ENCODE data around the gene RAB40C. TPM values are rescaled to one million over a fixed set of nuclear protein-coding genes. Genes with fewer than 3 reads are reported as not detected.
A peak's percentile ranks its signal among the peaks of the same experiment; 100 is the strongest.

The RAB40C gene
- total RNA-seq, 1 donor from 2014 or later = 31.6 TPM

GRCh38 chr16:580141-580945 is 9.5 kb upstream of the RAB40C start:
- H3K4me3 Mint-ChIP-seq = no peak overlapping the region
- H3K27me3 Mint-ChIP-seq (ENCODE audit: low read depth) = peaks cover 2% of the 10 kb centered on the region
- no peak for DNase-seq (ENCODE audit: low read depth, low spot score)
- TF ChIP-seq, protein P1, sequence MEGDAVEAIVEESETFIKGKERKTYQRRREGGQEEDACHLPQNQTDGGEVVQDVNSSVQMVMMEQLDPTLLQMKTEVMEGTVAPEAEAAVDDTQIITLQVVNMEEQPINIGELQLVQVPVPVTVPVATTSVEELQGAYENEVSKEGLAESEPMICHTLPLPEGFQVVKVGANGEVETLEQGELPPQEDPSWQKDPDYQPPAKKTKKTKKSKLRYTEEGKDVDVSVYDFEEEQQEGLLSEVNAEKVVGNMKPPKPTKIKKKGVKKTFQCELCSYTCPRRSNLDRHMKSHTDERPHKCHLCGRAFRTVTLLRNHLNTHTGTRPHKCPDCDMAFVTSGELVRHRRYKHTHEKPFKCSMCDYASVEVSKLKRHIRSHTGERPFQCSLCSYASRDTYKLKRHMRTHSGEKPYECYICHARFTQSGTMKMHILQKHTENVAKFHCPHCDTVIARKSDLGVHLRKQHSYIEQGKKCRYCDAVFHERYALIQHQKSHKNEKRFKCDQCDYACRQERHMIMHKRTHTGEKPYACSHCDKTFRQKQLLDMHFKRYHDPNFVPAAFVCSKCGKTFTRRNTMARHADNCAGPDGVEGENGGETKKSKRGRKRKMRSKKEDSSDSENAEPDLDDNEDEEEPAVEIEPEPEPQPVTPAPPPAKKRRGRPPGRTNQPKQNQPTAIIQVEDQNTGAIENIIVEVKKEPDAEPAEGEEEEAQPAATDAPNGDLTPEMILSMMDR (conservative IDR thresholded peaks at IDR 0.05) = no peak
- H3K9me3 Mint-ChIP-seq = no peaks in the 10 kb centered on the region
- H3K27ac Mint-ChIP-seq (ENCODE audit: unreplicated experiment) = no peak overlapping the region
- H3K36me3 Mint-ChIP-seq (ENCODE audit: low read depth) = no peaks in the 10 kb centered on the region
- H3K4me1 Mint-ChIP-seq = no peaks in the 10 kb centered on the region

DNA sequence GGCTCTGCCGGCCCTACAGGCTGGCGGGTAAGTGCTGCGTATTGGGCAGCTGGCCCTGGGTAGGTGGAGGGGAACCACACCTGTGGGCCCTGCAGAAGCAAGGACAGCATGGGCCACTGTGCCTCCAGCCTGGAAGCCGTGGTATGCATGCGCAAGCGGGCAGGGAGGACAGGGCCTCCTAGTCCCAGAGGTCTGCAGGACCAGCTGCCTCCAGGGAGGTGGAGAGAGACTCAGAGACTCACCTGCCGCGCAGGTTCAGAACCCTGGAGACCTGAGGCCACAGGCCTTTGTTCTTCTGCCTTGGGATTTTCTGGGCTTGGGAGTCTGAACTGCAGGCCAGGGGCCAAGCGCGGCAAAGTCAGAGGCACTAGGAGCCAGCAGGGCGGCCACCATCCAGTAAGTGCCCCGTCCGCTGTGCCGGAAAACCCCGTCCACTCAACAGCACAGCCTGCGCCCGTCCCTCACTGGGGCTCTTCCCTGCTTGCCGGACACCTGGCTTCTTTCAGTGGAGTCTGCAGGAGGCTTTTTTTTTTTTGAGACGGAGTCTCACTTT is 8.8 kb upstream of the RAB40C start:
- Mint-ChIP-seq H3K4me1 (no peaks in the 10 kb centered on the region), H3K27ac (ENCODE audit: unreplicated experiment) (no peak overlapping the region), H3K27me3 (ENCODE audit: low read depth) (peaks cover 8% of the 10 kb centered on the region), H3K4me3 (no peak overlapping the region), H3K36me3 (ENCODE audit: low read depth) (no peaks in the 10 kb centered on the region), H3K9me3 (no peaks in the 10 kb centered on the region)
- no peak for DNase-seq (ENCODE audit: low read depth, low spot score)
- TF ChIP-seq, protein P1 (conservative IDR thresholded peaks at IDR 0.05) = no peak

DNA sequence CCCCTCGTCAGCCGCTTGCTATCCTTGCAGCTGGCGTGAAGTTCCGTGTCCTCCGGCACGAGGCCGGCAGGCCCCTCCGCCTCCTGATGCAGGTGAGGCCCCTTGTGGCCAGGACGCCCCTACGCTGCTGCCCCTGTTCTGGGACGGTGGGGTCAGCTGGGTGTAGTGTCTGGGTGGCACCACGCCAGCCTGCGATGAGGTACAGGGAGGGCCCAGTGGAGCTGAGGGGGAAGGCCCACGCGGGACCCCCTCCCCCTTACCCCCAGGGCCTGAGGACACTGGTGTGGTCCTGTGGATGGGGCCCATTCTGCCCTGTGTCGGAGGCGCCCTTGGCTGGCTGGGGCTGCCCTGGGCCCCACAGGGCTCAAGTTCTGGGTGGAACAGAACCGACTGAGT is 7.7 kb upstream of the RAB40C start:
- H3K36me3 Mint-ChIP-seq (ENCODE audit: low read depth) = no peaks in the 10 kb centered on the region
- no peaks in the 10 kb centered on the region for H3K4me1 Mint-ChIP-seq
- no peak overlapping the region for H3K27ac Mint-ChIP-seq (ENCODE audit: unreplicated experiment)
- peaks cover 14% of the 10 kb centered on the region for H3K27me3 Mint-ChIP-seq (ENCODE audit: low read depth)
- no peak for DNase-seq (ENCODE audit: low read depth, low spot score)
- H3K4me3 Mint-ChIP-seq = no peak overlapping the region
- TF ChIP-seq, protein P1 (conservative IDR thresholded peaks at IDR 0.05) = no peak
- no peaks in the 10 kb centered on the region for H3K9me3 Mint-ChIP-seq

DNA sequence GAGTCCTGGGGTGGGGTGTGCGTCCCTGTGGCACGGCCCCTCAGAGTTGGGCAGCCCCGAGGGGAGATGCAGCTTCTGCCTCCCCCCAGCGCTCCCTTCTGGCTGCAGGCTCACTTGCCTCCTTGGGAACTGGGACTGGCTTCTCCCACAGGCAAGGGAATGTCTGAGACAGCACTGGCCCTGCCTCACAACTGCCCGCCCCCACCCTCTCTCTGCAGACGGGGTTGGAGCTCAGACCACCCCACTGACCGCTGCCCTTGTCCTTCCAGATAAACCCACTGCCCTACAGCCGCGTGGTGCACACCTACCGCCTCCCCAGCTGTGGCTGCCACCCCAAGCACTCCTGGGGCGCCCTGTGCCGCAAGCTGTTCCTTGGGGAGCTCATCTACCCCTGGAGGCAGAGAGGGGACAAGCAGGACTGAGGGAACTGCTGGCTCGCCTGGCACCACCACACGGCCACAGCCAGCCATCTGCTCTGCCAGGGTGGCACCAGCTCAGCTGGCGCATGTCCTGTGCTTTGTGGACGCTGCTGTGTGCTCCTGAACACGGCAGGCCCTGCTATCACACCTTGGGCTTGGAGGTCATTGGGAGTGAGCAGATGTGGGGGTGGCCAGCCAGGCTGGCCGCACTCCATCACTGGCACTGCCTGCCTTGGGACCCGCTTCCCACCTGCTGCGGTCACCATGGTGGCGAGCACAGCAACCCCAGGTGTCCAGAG is 7.1 kb upstream of the RAB40C start:
- TF ChIP-seq, protein P1 (conservative IDR thresholded peaks at IDR 0.05) = no peak
- H3K27ac Mint-ChIP-seq (ENCODE audit: unreplicated experiment) = no peak overlapping the region
- no peaks in the 10 kb centered on the region for H3K9me3 Mint-ChIP-seq
- peaks cover 16% of the 10 kb centered on the region for H3K27me3 Mint-ChIP-seq (ENCODE audit: low read depth)
- no peak for DNase-seq (ENCODE audit: low read depth, low spot score)
- H3K4me1 Mint-ChIP-seq = peaks cover 4% of the 10 kb centered on the region
- peak overlapping the region; percentile 51 for H3K4me3 Mint-ChIP-seq
- no peaks in the 10 kb centered on the region for H3K36me3 Mint-ChIP-seq (ENCODE audit: low read depth)

GRCh38 chr16:583470-583814 is 6.4 kb upstream of the RAB40C start:
- H3K9me3 Mint-ChIP-seq = no peaks in the 10 kb centered on the region
- peaks cover 6% of the 10 kb centered on the region for H3K4me1 Mint-ChIP-seq
- TF ChIP-seq, protein P1 (conservative IDR thresholded peaks at IDR 0.05) = no peak
- DNase-seq (ENCODE audit: low read depth, low spot score) = no peak
- no peak overlapping the region for H3K27ac Mint-ChIP-seq (ENCODE audit: unreplicated experiment)
- H3K4me3 Mint-ChIP-seq = no peak overlapping the region
- no peaks in the 10 kb centered on the region for H3K36me3 Mint-ChIP-seq (ENCODE audit: low read depth)
- peaks cover 17% of the 10 kb centered on the region for H3K27me3 Mint-ChIP-seq (ENCODE audit: low read depth)
